GM23338 (cell line): ENCODE results near the gene SEC14L1. TPM values are rescaled to one million over a fixed set of nuclear protein-coding genes. Genes with fewer than 3 reads are reported as not detected.

Experiments used
- ATAC-seq: fragments of 200-7000 bp; cut with Tn5 transposase; 3 replicates; pipeline ENCODE4 v1.9.1; 2020
- DNase-seq: peaks from one replicate; pipeline ENCODE4 v3.0.0-alpha.2; 2015; ENCODE audit warnings: low spot score
- H2AFZ ChIP-seq: fragments of 200-600 bp; sonication (generic); 2 replicates; pipeline ENCODE4 v1.8.0; 2016; ENCODE audit warnings: antibody characterized with exemption, mild to moderate bottlenecking, moderate library complexity
- H3F3A ChIP-seq: fragments of 200-600 bp; sonication (generic); replicated peaks from 2 replicates; pipeline ENCODE4 v1.8.0; 2017; ENCODE audit warnings: antibody characterized with exemption, mixed run types, low read depth
- H3K27ac ChIP-seq: fragments of 200-600 bp; sonication (generic); 2 replicates; pipeline ENCODE4 v1.6.1; 2016; ENCODE audit warnings: low read depth
- H3K27me3 ChIP-seq: fragments of 200-600 bp; sonication (generic); 2 replicates; pipeline ENCODE4 v1.8.0; 2016; ENCODE audit warnings: mild to moderate bottlenecking, mixed run types, moderate library complexity; ENCODE audit not compliant: insufficient read depth
- H3K36me3 ChIP-seq: fragments of 200-600 bp; sonication (generic); 2 replicates; pipeline ENCODE4 v1.8.0; 2016; ENCODE audit warnings: mild to moderate bottlenecking; ENCODE audit not compliant: insufficient read depth
- H3K4me1 ChIP-seq: fragments of 200-600 bp; sonication (generic); 2 replicates; pipeline ENCODE4 v1.8.0; 2016; ENCODE audit warnings: mild to moderate bottlenecking, moderate library complexity; ENCODE audit not compliant: insufficient read depth
- H3K4me2 ChIP-seq: fragments of 200-600 bp; sonication (generic); 2 replicates; pipeline ENCODE4 v1.7.1; 2017; ENCODE audit warnings: mixed run types
- H3K4me3 ChIP-seq: fragments of 200-600 bp; sonication (generic); 2 replicates; pipeline ENCODE4 v1.6.1; 2016; ENCODE audit warnings: mixed run types
- H3K79me2 ChIP-seq: fragments of 200-600 bp; sonication (generic); replicated peaks from 2 replicates; pipeline ENCODE4 v1.8.0; 2017; ENCODE audit warnings: mild to moderate bottlenecking; ENCODE audit not compliant: insufficient read depth
- H3K9me2 ChIP-seq: fragments of 200-600 bp; sonication (generic); 2 replicates; pipeline ENCODE4 v1.8.0; 2017; ENCODE audit not compliant: insufficient read depth
- H4K20me1 ChIP-seq: fragments of 200-600 bp; sonication (generic); replicated peaks from 2 replicates; pipeline ENCODE4 v1.8.0; 2017; ENCODE audit warnings: mild to moderate bottlenecking; ENCODE audit not compliant: insufficient read depth
- H3K27ac Mint-ChIP-seq: 2 replicates; pipeline ENCODE4 v1.8.0; 2020; ENCODE audit warnings: inconsistent platforms, mild to moderate bottlenecking, moderate library complexity, mixed read lengths
- H3K27me3 Mint-ChIP-seq: 3 replicates; pipeline ENCODE4 v1.8.0; 2022; ENCODE audit warnings: low read depth, mild to moderate bottlenecking, moderate library complexity, mixed read lengths, inconsistent platforms; ENCODE audit not compliant: insufficient read depth, poor library complexity
- H3K36me3 Mint-ChIP-seq: 3 replicates; pipeline ENCODE4 v1.8.0; 2021; ENCODE audit warnings: low read depth, mild to moderate bottlenecking, inconsistent platforms, moderate library complexity, mixed read lengths
- H3K4me1 Mint-ChIP-seq: 3 replicates; pipeline ENCODE4 v1.8.0; 2020; ENCODE audit warnings: mild to moderate bottlenecking, inconsistent platforms, mixed read lengths
- H3K4me3 Mint-ChIP-seq: 3 replicates; pipeline ENCODE4 v1.8.0; 2021; ENCODE audit warnings: moderate library complexity, mild to moderate bottlenecking, inconsistent platforms, mixed read lengths
- H3K9me3 Mint-ChIP-seq: 3 replicates; pipeline ENCODE4 v1.8.0; 2020; ENCODE audit warnings: moderate library complexity, mild to moderate bottlenecking, inconsistent platforms, mixed read lengths
- CREB1 ChIP-seq: fragments of 250-450 bp; sonication (Bioruptor Pico); IDR thresholded peaks from 2 replicates; pipeline ENCODE4 v1.5.0; 2020; ENCODE audit warnings: low read depth, mild to moderate bottlenecking, moderate library complexity
- ETS1 ChIP-seq: IDR thresholded peaks from 2 replicates; pipeline ENCODE4 v1.6.1; 2016; ENCODE audit warnings: antibody characterized with exemption
- EZH2 ChIP-seq: fragments of 200-600 bp; sonication (generic); IDR thresholded peaks from one replicate; pipeline ENCODE4 v1.8.0; 2017; ENCODE audit warnings: antibody characterized with exemption, mild to moderate bottlenecking, low read depth; ENCODE audit not compliant: unreplicated experiment
- EZH2phosphoT487 ChIP-seq: fragments of 200-600 bp; sonication (generic); IDR thresholded peaks from one replicate; pipeline ENCODE4 v1.8.1; 2018; ENCODE audit warnings: antibody characterized with exemption; ENCODE audit not compliant: unreplicated experiment
- JUNB ChIP-seq: IDR thresholded peaks from one replicate; pipeline ENCODE4 v1.6.1; 2016; ENCODE audit warnings: antibody characterized with exemption; ENCODE audit not compliant: unreplicated experiment
- NANOG ChIP-seq: IDR thresholded peaks from 2 replicates; pipeline ENCODE4 v1.6.1; 2016; ENCODE audit warnings: antibody characterized with exemption, borderline replicate concordance
- POLR2AphosphoS5 ChIP-seq: IDR thresholded peaks from 2 replicates; pipeline ENCODE4 v1.6.1; 2016; ENCODE audit warnings: antibody characterized with exemption, low read depth
- REST ChIP-seq: IDR thresholded peaks from one replicate; pipeline ENCODE4 v1.6.1; 2018; ENCODE audit warnings: antibody characterized with exemption; ENCODE audit not compliant: unreplicated experiment
- STAT1 ChIP-seq: IDR thresholded peaks from one replicate; pipeline ENCODE4 v1.6.1; 2016; ENCODE audit warnings: antibody characterized with exemption; ENCODE audit not compliant: unreplicated experiment
- ZNF114 ChIP-seq: fragments of 250-450 bp; sonication (Bioruptor Pico); IDR thresholded peaks from 2 replicates; pipeline ENCODE4 v1.5.0; 2020; ENCODE audit warnings: mild to moderate bottlenecking, moderate library complexity
- ZNF331 ChIP-seq: fragments of 250-450 bp; sonication (Bioruptor Pico); IDR thresholded peaks from 2 replicates; pipeline ENCODE4 v1.5.0; 2020; ENCODE audit warnings: low read depth, mild to moderate bottlenecking, moderate library complexity
- polyA plus RNA-seq: library from polyadenylated mRNA; unstranded; fragments of >200 nt; fragmentation: Nextera tagmentation; extraction: Ambion mirVana; gene quantifications from 2 replicates; pipeline ENCODE4 v1.2.1, GENCODE V29; 2016
- total RNA-seq: library from RNA; depleted of rRNA; stranded (reverse); fragments of >200 nt; shearing (Covaris generic); gene quantifications from 2 replicates; pipeline ENCODE4 v1.2.3, GENCODE V29; 2014
- TF ChIP-seq, protein P1 (sequence below), 2 experiments: fragments of 200-600 bp in 1 of 2; sonication (generic) in 1 of 2; conservative IDR thresholded peaks; 2 replicates each; pipeline versions ENCODE4 v1.5.1 to v1.6.1; 2016 to 2017; ENCODE audit warnings: antibody characterized with exemption in 2 of 2, low read depth in 2 of 2, mild to moderate bottlenecking in 2 of 2, moderate library complexity in 1 of 2
- TF ChIP-seq, protein P2 (sequence below): fragments of 250-450 bp; sonication (Bioruptor Pico); IDR thresholded peaks from 2 replicates; pipeline ENCODE4 v1.5.0; 2020; ENCODE audit warnings: mild to moderate bottlenecking, moderate library complexity

Gene SEC14L1
- total and polyA plus RNA-seq, 2 experiments from 2014 or later, result 26.8 to 54.8 TPM

DNA sequence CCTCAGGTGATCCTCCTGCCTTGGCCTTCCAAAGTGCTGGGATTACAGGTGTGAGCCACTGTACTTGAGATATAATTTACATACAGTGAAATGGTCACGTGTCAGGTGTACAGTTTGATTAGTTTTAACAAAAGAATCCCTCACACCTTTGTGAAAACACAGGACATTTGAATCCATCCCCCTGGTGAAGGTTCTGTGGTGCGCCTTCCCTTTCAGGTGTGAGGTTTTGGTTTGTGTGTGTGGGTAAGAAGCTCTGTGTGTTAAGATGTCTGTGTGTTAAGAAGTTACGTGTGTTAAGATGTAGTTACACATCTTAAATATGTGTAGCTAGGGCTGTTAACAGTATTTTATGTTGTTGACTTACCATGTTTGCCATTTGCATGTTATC is 4.4 kb downstream of the SEC14L1 start:
- no peak overlapping the region for H2AFZ ChIP-seq
- Mint-ChIP-seq H3K4me3 (no peak overlapping the region), H3K27ac (no peak overlapping the region), H3K9me3 (no peaks in the 10 kb centered on the region), H3K4me1 (peaks cover 44% of the 10 kb centered on the region), H3K36me3 (peaks cover 8% of the 10 kb centered on the region; the same call in 2 of the 3 replicates), H3K27me3 (peaks cover 17% of the 10 kb centered on the region)
- H3K36me3 ChIP-seq, result peaks cover 20% of the 10 kb centered on the region; the same call in 1 of the 2 replicates
- 0 out of 2 replicates have a peak overlapping the region, but pooled peaks have one; percentile 15 for H3K4me2 ChIP-seq
- no peak for ATAC-seq
- no peak overlapping the region for H3K27ac ChIP-seq
- no peaks in the 10 kb centered on the region for H3K9me2 ChIP-seq
- H3K4me1 ChIP-seq, result peaks cover 38% of the 10 kb centered on the region
- peaks cover 11% of the 10 kb centered on the region; the same call in 1 of the 2 replicates for H3F3A ChIP-seq
- H3K79me2 ChIP-seq, result peaks cover 47% of the 10 kb centered on the region
- H3K27me3 ChIP-seq, result no peaks in the 10 kb centered on the region
- no peak for TF ChIP-seq ETS1
- TF ChIP-seq ZNF331 (CRISPR knock-in tag), result no peak
- TF ChIP-seq, protein P1, sequence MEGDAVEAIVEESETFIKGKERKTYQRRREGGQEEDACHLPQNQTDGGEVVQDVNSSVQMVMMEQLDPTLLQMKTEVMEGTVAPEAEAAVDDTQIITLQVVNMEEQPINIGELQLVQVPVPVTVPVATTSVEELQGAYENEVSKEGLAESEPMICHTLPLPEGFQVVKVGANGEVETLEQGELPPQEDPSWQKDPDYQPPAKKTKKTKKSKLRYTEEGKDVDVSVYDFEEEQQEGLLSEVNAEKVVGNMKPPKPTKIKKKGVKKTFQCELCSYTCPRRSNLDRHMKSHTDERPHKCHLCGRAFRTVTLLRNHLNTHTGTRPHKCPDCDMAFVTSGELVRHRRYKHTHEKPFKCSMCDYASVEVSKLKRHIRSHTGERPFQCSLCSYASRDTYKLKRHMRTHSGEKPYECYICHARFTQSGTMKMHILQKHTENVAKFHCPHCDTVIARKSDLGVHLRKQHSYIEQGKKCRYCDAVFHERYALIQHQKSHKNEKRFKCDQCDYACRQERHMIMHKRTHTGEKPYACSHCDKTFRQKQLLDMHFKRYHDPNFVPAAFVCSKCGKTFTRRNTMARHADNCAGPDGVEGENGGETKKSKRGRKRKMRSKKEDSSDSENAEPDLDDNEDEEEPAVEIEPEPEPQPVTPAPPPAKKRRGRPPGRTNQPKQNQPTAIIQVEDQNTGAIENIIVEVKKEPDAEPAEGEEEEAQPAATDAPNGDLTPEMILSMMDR (conservative IDR thresholded peaks at IDR 0.05; ENCODE audit: low read depth in 2 of 2), result no peak
- TF ChIP-seq EZH2phosphoT487, result no peak
- TF ChIP-seq JUNB, result no peak
- TF ChIP-seq ZNF114 (CRISPR knock-in tag), result no peak
- no peak for TF ChIP-seq REST
- TF ChIP-seq CREB1, result no peak
- TF ChIP-seq NANOG, result no peak
- no peak for TF ChIP-seq STAT1
- TF ChIP-seq POLR2AphosphoS5, result no peak
- no peak for TF ChIP-seq EZH2
- TF ChIP-seq, protein P2, sequence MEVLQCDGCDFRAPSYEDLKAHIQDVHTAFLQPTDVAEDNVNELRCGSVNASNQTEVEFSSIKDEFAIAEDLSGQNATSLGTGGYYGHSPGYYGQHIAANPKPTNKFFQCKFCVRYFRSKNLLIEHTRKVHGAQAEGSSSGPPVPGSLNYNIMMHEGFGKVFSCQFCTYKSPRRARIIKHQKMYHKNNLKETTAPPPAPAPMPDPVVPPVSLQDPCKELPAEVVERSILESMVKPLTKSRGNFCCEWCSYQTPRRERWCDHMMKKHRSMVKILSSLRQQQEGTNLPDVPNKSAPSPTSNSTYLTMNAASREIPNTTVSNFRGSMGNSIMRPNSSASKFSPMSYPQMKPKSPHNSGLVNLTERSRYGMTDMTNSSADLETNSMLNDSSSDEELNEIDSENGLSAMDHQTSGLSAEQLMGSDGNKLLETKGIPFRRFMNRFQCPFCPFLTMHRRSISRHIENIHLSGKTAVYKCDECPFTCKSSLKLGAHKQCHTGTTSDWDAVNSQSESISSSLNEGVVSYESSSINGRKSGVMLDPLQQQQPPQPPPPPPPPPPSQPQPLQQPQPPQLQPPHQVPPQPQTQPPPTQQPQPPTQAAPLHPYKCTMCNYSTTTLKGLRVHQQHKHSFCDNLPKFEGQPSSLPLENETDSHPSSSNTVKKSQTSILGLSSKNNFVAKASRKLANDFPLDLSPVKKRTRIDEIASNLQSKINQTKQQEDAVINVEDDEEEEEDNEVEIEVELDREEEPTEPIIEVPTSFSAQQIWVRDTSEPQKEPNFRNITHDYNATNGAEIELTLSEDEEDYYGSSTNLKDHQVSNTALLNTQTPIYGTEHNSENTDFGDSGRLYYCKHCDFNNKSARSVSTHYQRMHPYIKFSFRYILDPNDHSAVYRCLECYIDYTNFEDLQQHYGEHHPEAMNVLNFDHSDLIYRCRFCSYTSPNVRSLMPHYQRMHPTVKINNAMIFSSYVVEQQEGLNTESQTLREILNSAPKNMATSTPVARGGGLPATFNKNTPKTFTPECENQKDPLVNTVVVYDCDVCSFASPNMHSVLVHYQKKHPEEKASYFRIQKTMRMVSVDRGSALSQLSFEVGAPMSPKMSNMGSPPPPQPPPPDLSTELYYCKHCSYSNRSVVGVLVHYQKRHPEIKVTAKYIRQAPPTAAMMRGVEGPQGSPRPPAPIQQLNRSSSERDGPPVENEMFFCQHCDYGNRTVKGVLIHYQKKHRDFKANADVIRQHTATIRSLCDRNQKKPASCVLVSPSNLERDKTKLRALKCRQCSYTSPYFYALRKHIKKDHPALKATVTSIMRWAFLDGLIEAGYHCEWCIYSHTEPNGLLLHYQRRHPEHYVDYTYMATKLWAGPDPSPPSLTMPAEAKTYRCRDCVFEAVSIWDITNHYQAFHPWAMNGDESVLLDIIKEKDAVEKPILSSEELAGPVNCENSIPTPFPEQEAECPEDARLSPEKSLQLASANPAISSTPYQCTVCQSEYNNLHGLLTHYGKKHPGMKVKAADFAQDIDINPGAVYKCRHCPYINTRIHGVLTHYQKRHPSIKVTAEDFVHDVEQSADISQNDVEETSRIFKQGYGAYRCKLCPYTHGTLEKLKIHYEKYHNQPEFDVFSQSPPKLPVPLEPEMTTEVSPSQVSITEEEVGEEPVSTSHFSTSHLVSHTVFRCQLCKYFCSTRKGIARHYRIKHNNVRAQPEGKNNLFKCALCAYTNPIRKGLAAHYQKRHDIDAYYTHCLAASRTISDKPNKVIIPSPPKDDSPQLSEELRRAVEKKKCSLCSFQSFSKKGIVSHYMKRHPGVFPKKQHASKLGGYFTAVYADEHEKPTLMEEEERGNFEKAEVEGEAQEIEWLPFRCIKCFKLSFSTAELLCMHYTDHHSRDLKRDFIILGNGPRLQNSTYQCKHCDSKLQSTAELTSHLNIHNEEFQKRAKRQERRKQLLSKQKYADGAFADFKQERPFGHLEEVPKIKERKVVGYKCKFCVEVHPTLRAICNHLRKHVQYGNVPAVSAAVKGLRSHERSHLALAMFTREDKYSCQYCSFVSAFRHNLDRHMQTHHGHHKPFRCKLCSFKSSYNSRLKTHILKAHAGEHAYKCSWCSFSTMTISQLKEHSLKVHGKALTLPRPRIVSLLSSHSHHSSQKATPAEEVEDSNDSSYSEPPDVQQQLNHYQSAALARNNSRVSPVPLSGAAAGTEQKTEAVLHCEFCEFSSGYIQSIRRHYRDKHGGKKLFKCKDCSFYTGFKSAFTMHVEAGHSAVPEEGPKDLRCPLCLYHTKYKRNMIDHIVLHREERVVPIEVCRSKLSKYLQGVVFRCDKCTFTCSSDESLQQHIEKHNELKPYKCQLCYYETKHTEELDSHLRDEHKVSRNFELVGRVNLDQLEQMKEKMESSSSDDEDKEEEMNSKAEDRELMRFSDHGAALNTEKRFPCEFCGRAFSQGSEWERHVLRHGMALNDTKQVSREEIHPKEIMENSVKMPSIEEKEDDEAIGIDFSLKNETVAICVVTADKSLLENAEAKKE, result no peak
- H3K4me3 ChIP-seq, result no peak overlapping the region
- DNase-seq, result no peak
- peaks cover 16% of the 10 kb centered on the region for H4K20me1 ChIP-seq
